GM10248 (cell line): ENCODE data around the gene ADGRV1.

Experiments used
- CTCF ChIA-PET: fragments of 300-600 bp; sonication (Branson Sonifier 250); formaldehyde crosslinking; extraction: SDS; loops from one replicate; lab custom pipeline; 2021; ENCODE audit warnings: antibody characterized with exemption; lab: Yijun Ruan, JAX
- POLR2A ChIA-PET: fragments of 350-650 bp; sonication (Branson Sonifier 250); formaldehyde crosslinking; extraction: SDS; loops from one replicate; lab custom pipeline; 2020; ENCODE audit warnings: antibody characterized with exemption; lab: Yijun Ruan, JAX
- DNase-seq: peaks from one replicate; pipeline ENCODE4 v3.0.0; 2012; ENCODE audit errors: extremely low spot score
- CTCF ChIP-seq: IDR thresholded peaks from 2 replicates; pipeline ENCODE4 v1.5.1; 2012; ENCODE audit warnings: mild to moderate bottlenecking, low read depth; ENCODE audit errors: extremely low read depth, missing control alignments, control extremely low read depth

Gene ADGRV1

GRCh38 chr5:90555666-90556065 is 2.9 kb upstream of the ADGRV1 start:
- POLR2A ChIA-PET = no interaction called here

GRCh38 chr5:90557391-90557790 is 1.2 kb upstream of the ADGRV1 start:
- ChIA-PET CTCF (no interaction called here), POLR2A (no interaction called here)
- TF ChIP-seq CTCF = no peak
- DNase-seq = no peak

More at GRCh38 chr5:90555666-90556065, 2.9 kb upstream of the ADGRV1 start:
- no peak for DNase-seq
- CTCF ChIA-PET = interaction anchor here (1.2 to 2.1 kb wide), 2 partner anchors 8 to 10 kb away, joined by 4 to 8 read pairs; no protein-coding TSS in a partner anchor
- TF ChIP-seq CTCF = no peak

DNA sequence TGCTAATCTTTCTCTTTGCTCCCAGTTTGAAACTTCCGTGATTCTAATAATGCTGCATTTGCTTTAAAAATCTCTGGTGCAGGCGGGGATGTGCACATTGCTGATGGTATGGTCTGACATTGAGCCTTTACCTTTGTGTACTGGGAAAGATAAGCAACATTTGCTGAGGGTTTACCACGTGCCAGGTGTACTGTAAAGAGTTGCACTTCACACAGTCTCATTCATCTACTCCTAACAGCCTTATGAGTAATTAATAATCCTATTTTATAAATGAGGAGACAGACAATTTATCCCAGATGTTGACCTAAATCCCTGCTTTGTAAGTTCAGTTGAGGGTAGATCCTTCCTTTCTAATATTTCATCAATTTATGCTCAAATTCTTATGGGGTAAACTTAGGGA is 726 bp upstream of the ADGRV1 start:
- TF ChIP-seq CTCF = no peak
- no peak for DNase-seq
- ChIA-PET POLR2A (no interaction called here), CTCF (no interaction called here)

GRCh38 chr5:90560771-90561170 is 2.2 kb downstream of the ADGRV1 start:
- POLR2A ChIA-PET = no interaction called here

GRCh38 chr5:90561766-90562165 is 3.2 kb downstream of the ADGRV1 start:
- ChIA-PET CTCF (no interaction called here), POLR2A (no interaction called here)
- no peak for TF ChIP-seq CTCF
- DNase-seq = no peak

More at GRCh38 chr5:90560771-90561170, 2.2 kb downstream of the ADGRV1 start:
- CTCF ChIA-PET = no interaction called here
- TF ChIP-seq CTCF = no peak
- no peak for DNase-seq

GRCh38 chr5:90562341-90562740 is 3.7 kb downstream of the ADGRV1 start:
- no peak for DNase-seq
- no peak for TF ChIP-seq CTCF
- POLR2A ChIA-PET = no interaction called here
- CTCF ChIA-PET = no interaction called here
